ENCODE data around the gene IGSF21.

IGSF21 gene

GRCh38 chr1:18407166-18408045 is 299.8 kb downstream of the IGSF21 start:
- Histone ChIP-seq H3K4me3 (ENCODE audit: low read depth in 1 of 2, low read length in 2 of 2) (no peak overlapping the region), H3K9ac (ENCODE audit: low read length) (no peak overlapping the region), H3K27ac (ENCODE audit: low read depth, low read length) (no peak overlapping the region), H3K4me1 (ENCODE audit: insufficient read depth, low read length) (no peaks in the 10 kb centered on the region), H3K9me3 (ENCODE audit: low read length) (peaks cover 11% of the 10 kb centered on the region), H3K36me3 (ENCODE audit: insufficient read depth, low read length) (no peaks in the 10 kb centered on the region), H3K27me3 (ENCODE audit: control insufficient read depth in 1 of 2, insufficient read depth in 2 of 2, low read length in 2 of 2) (peaks cover 0 to 9% of the 10 kb centered on the region in 2 donors)

- Histone ChIP-seq H3K4me3 (ENCODE audit: low read depth in 1 of 2, low read length in 2 of 2) (no peak overlapping the region), H3K9me3 (ENCODE audit: low read length) (peaks cover 11% of the 10 kb centered on the region), H3K27me3 (ENCODE audit: control insufficient read depth in 1 of 2, insufficient read depth in 2 of 2, low read length in 2 of 2) (peaks cover 0 to 9% of the 10 kb centered on the region in 2 donors), H3K4me1 (ENCODE audit: insufficient read depth, low read length) (no peaks in the 10 kb centered on the region), H3K9ac (ENCODE audit: low read length) (no peak overlapping the region), H3K36me3 (ENCODE audit: insufficient read depth, low read length) (no peaks in the 10 kb centered on the region), H3K27ac (ENCODE audit: low read depth, low read length) (no peak overlapping the region)
These were observed 301.2 kb downstream of the IGSF21 start for GRCh38 chr1:18408656-18409370.

- H3K4me1 ChIP-seq (ENCODE audit: insufficient read depth, low read length): no peaks in the 10 kb centered on the region
- H3K27me3 ChIP-seq (ENCODE audit: control insufficient read depth in 1 of 2, insufficient read depth in 2 of 2, low read length in 2 of 2): peaks cover 0 to 6% of the 10 kb centered on the region in 2 donors
- H3K27ac ChIP-seq (ENCODE audit: low read depth, low read length): no peak overlapping the region
- peaks cover 6% of the 10 kb centered on the region for H3K9me3 ChIP-seq (ENCODE audit: low read length)
- H3K9ac ChIP-seq (ENCODE audit: low read length): no peak overlapping the region
- H3K36me3 ChIP-seq (ENCODE audit: insufficient read depth, low read length): no peaks in the 10 kb centered on the region
- H3K4me3 ChIP-seq (ENCODE audit: low read depth in 1 of 2, low read length in 2 of 2): no peak overlapping the region
These were observed 302.1 kb downstream of the IGSF21 start for GRCh38 chr1:18409609-18410237.

GRCh38 chr1:18410407-18410806 is 302.8 kb downstream of the IGSF21 start:
- Histone ChIP-seq H3K27ac (ENCODE audit: low read depth, low read length) (no peak overlapping the region), H3K9me3 (ENCODE audit: low read length) (peaks cover 6% of the 10 kb centered on the region), H3K36me3 (ENCODE audit: insufficient read depth, low read length) (no peaks in the 10 kb centered on the region), H3K27me3 (ENCODE audit: control insufficient read depth in 1 of 2, insufficient read depth in 2 of 2, low read length in 2 of 2) (no peaks in the 10 kb centered on the region), H3K4me3 (ENCODE audit: low read depth in 1 of 2, low read length in 2 of 2) (no peak overlapping the region), H3K9ac (ENCODE audit: low read length) (no peak overlapping the region), H3K4me1 (ENCODE audit: insufficient read depth, low read length) (no peaks in the 10 kb centered on the region)

GRCh38 chr1:18411321-18411720 is 303.7 kb downstream of the IGSF21 start:
- Histone ChIP-seq H3K4me3 (ENCODE audit: low read depth in 1 of 2, low read length in 2 of 2) (no peak overlapping the region), H3K27me3 (ENCODE audit: control insufficient read depth in 1 of 2, insufficient read depth in 2 of 2, low read length in 2 of 2) (no peaks in the 10 kb centered on the region), H3K27ac (ENCODE audit: low read depth, low read length) (no peak overlapping the region), H3K4me1 (ENCODE audit: insufficient read depth, low read length) (no peaks in the 10 kb centered on the region), H3K9me3 (ENCODE audit: low read length) (peaks cover 6% of the 10 kb centered on the region), H3K36me3 (ENCODE audit: insufficient read depth, low read length) (no peaks in the 10 kb centered on the region), H3K9ac (ENCODE audit: low read length) (no peak overlapping the region)

GRCh38 chr1:18411820-18412641 is 304.4 kb downstream of the IGSF21 start:
- Histone ChIP-seq H3K36me3 (ENCODE audit: insufficient read depth, low read length) (no peaks in the 10 kb centered on the region), H3K27me3 (ENCODE audit: control insufficient read depth in 1 of 2, insufficient read depth in 2 of 2, low read length in 2 of 2) (no peaks in the 10 kb centered on the region), H3K9me3 (ENCODE audit: low read length) (peaks cover 6% of the 10 kb centered on the region), H3K4me1 (ENCODE audit: insufficient read depth, low read length) (no peaks in the 10 kb centered on the region), H3K27ac (ENCODE audit: low read depth, low read length) (no peak overlapping the region), H3K9ac (ENCODE audit: low read length) (no peak overlapping the region), H3K4me3 (ENCODE audit: low read depth in 1 of 2, low read length in 2 of 2) (no peak overlapping the region)

GRCh38 chr1:18412882-18413353 is 305.3 kb downstream of the IGSF21 start:
- no peak overlapping the region for H3K9ac ChIP-seq (ENCODE audit: low read length)
- no peaks in the 10 kb centered on the region for H3K27me3 ChIP-seq (ENCODE audit: control insufficient read depth in 1 of 2, insufficient read depth in 2 of 2, low read length in 2 of 2)
- H3K9me3 ChIP-seq (ENCODE audit: low read length): peaks cover 6% of the 10 kb centered on the region
- H3K4me3 ChIP-seq (ENCODE audit: low read depth in 1 of 2, low read length in 2 of 2): no peak overlapping the region
- H3K27ac ChIP-seq (ENCODE audit: low read depth, low read length): no peak overlapping the region
- no peaks in the 10 kb centered on the region for H3K36me3 ChIP-seq (ENCODE audit: insufficient read depth, low read length)
- H3K4me1 ChIP-seq (ENCODE audit: insufficient read depth, low read length): no peaks in the 10 kb centered on the region

- H3K27me3 ChIP-seq (ENCODE audit: control insufficient read depth in 1 of 2, insufficient read depth in 2 of 2, low read length in 2 of 2): no peaks in the 10 kb centered on the region
- peaks cover 6% of the 10 kb centered on the region for H3K9me3 ChIP-seq (ENCODE audit: low read length)
- no peak overlapping the region for H3K4me3 ChIP-seq (ENCODE audit: low read depth in 1 of 2, low read length in 2 of 2)
- no peak overlapping the region for H3K9ac ChIP-seq (ENCODE audit: low read length)
- H3K36me3 ChIP-seq (ENCODE audit: insufficient read depth, low read length): no peaks in the 10 kb centered on the region
- no peak overlapping the region for H3K27ac ChIP-seq (ENCODE audit: low read depth, low read length)
- no peaks in the 10 kb centered on the region for H3K4me1 ChIP-seq (ENCODE audit: insufficient read depth, low read length)
These were observed 306.1 kb downstream of the IGSF21 start for GRCh38 chr1:18413541-18414305.

GRCh38 chr1:18414321-18414720 is 306.7 kb downstream of the IGSF21 start:
- no peak overlapping the region for H3K4me3 ChIP-seq (ENCODE audit: low read depth in 1 of 2, low read length in 2 of 2)
- H3K9ac ChIP-seq (ENCODE audit: low read length): no peak overlapping the region
- H3K27me3 ChIP-seq (ENCODE audit: control insufficient read depth in 1 of 2, insufficient read depth in 2 of 2, low read length in 2 of 2): no peaks in the 10 kb centered on the region
- H3K36me3 ChIP-seq (ENCODE audit: insufficient read depth, low read length): no peaks in the 10 kb centered on the region
- peaks cover 6% of the 10 kb centered on the region for H3K9me3 ChIP-seq (ENCODE audit: low read length)
- H3K27ac ChIP-seq (ENCODE audit: low read depth, low read length): no peak overlapping the region
- H3K4me1 ChIP-seq (ENCODE audit: insufficient read depth, low read length): no peaks in the 10 kb centered on the region

GRCh38 chr1:18414872-18415447 is 307.4 kb downstream of the IGSF21 start:
- Histone ChIP-seq H3K27ac (ENCODE audit: low read depth, low read length) (no peak overlapping the region), H3K9me3 (ENCODE audit: low read length) (peaks cover 6% of the 10 kb centered on the region), H3K9ac (ENCODE audit: low read length) (no peak overlapping the region), H3K4me1 (ENCODE audit: insufficient read depth, low read length) (no peaks in the 10 kb centered on the region), H3K4me3 (ENCODE audit: low read depth in 1 of 2, low read length in 2 of 2) (no peak overlapping the region), H3K36me3 (ENCODE audit: insufficient read depth, low read length) (no peaks in the 10 kb centered on the region), H3K27me3 (ENCODE audit: control insufficient read depth in 1 of 2, insufficient read depth in 2 of 2, low read length in 2 of 2) (no peaks in the 10 kb centered on the region)

Data from muscle layer of colon (tissue), 2 donors.